ENCODE results near the gene TIGD2.

Gene TIGD2

GRCh38 chr4:89162987-89163386 is 51.7 kb downstream of the TIGD2 start:
- DNase-seq (ENCODE audit: low read depth): no peak

DNA sequence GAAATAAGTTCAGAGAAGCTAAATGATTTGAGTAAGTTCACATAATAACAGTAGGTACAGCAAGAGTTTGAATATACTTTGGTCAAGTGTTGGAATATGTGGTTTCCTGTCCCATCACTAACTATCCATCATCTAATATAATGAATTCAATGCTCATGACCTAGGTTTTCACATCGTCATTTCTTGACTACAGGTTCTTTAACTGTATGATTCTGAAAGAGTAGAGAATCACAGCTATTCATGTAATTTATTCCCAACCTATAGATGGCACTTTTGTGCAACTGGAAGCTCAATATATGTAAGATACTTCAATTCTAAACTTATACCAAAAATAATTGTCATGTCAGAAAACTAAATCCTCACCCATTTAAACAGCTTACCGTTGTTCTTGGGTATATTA is 53.1 kb downstream of the TIGD2 start:
- no peak for DNase-seq (ENCODE audit: low read depth)
